ENCODE data around the gene TYR. TPM values are rescaled to one million over a fixed set of nuclear protein-coding genes. Genes with fewer than 3 reads are reported as not detected.
"Not testable (repeated sequence)": the region's sequence is repeated elsewhere in the genome, so short reads cannot be mapped to it uniquely, and the experiment has no call there.

Gene TYR
- total RNA-seq, 1 donor from 2014 or later, result not detected

DNA sequence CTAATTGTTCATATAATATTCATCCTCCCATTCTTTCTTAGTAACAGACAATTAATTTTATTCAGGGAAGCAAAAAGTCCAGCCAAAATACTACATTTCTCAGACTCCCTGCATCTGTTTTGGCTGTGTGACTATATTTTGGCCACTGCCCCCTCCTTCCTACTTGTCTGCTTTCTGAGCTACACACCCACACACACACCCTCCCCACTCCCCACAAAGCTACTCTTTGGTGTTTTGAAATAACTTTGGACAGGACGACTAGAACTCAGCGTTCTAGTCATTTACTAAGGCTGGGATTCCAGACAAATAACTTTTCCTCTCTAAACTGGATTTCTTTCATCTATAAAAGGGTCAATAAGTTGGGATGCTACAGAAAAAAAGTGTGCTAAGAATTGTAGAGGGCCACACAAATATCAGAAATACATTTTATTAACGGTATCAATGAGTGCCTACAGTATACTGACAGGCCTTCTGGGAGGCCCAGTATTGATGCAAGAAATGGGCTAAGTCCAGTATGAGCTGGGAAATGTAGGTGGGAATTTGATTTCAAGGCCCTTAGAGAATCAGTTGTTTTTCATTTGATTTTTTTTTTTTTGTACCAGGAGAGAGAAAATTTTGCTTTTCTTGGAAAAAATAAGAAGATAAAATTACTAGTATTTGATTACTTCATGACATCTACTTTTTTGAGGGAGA lies 165.4 kb downstream of the TYR start:
- DNase-seq (ENCODE audit: low read depth), result not testable (repeated sequence)

Other genes starting within 250 kb of the TYR start
- gene GRM5, start 111.9 kb upstream of the TYR start, total RNA-seq, result not detected in 2 replicates